Measurements from ENCODE around the gene OLFML2A. TPM values are rescaled to one million over a fixed set of nuclear protein-coding genes. Genes with fewer than 3 reads are reported as not detected.

OLFML2A gene
- total RNA-seq, 1 donor: 4.3 TPM

GRCh38 chr9:124805186-124805585 lies 28.3 kb downstream of the OLFML2A start:
- no peak overlapping the region for H3K4me3 ChIP-seq (ENCODE audit: low read depth, low read length)
- TF ChIP-seq CTCF (IDR thresholded peaks at IDR 0.05; ENCODE audit: insufficient read depth, low read depth, low read length): no peak
- peak; percentile 66 for DNase-seq (ENCODE audit: low read depth)

GRCh38 chr9:124808246-124808956 lies 31.5 kb downstream of the OLFML2A start:
- no peak for TF ChIP-seq CTCF (IDR thresholded peaks at IDR 0.05; ENCODE audit: insufficient read depth, low read depth, low read length)
- no peak overlapping the region for H3K4me3 ChIP-seq (ENCODE audit: low read depth, low read length)
- no peak for DNase-seq (ENCODE audit: low read depth)

- no peak for DNase-seq (ENCODE audit: low read depth)
- TF ChIP-seq CTCF (IDR thresholded peaks at IDR 0.05; ENCODE audit: insufficient read depth, low read depth, low read length): no peak
These were observed 32.3 kb downstream of the OLFML2A start for GRCh38 chr9:124809211-124809610.

GRCh38 chr9:124809741-124810500 lies 33.0 kb downstream of the OLFML2A start:
- DNase-seq (ENCODE audit: low read depth): no peak
- H3K4me3 ChIP-seq (ENCODE audit: low read depth, low read length): no peak overlapping the region
- TF ChIP-seq CTCF (IDR thresholded peaks at IDR 0.05; ENCODE audit: insufficient read depth, low read depth, low read length): no peak

More at GRCh38 chr9:124809211-124809610, 32.3 kb downstream of the OLFML2A start:
- no peak overlapping the region for H3K4me3 ChIP-seq (ENCODE audit: low read depth, low read length)

- no peak overlapping the region for H3K4me3 ChIP-seq (ENCODE audit: low read depth, low read length)
- TF ChIP-seq CTCF (IDR thresholded peaks at IDR 0.05; ENCODE audit: insufficient read depth, low read depth, low read length): no peak
- peak; percentile 81 for DNase-seq (ENCODE audit: low read depth)
These were observed 33.9 kb downstream of the OLFML2A start for GRCh38 chr9:124810663-124811355.

GRCh38 chr9:124812441-124812876 lies 35.5 kb downstream of the OLFML2A start:
- DNase-seq (ENCODE audit: low read depth): peak; percentile 98
- no peak for TF ChIP-seq CTCF (IDR thresholded peaks at IDR 0.05; ENCODE audit: insufficient read depth, low read depth, low read length)
- no peak overlapping the region for H3K4me3 ChIP-seq (ENCODE audit: low read depth, low read length)
